Mucosa of descending colon (tissue), 3 donors: ENCODE data around the gene ARHGEF28. TPM values are rescaled to one million over a fixed set of nuclear protein-coding genes. Genes with fewer than 3 reads are reported as not detected.

Experiments used
- ATAC-seq: fragments of 200-7000 bp; cut with Tn5 transposase; one replicate; pipeline ENCODE4 v1.9.1; 2020; ENCODE audit warnings: mild to moderate bottlenecking, moderate library complexity
- DNase-seq, 3 donors: peaks; one replicate each; pipeline ENCODE4 v3.0.0-alpha.2; 2020
- H3K36me3 ChIP-seq: fragments of 200-600 bp; one replicate; pipeline ENCODE4 v1.8.0; 2021; ENCODE audit warnings: low read depth, mild to moderate bottlenecking
- H3K4me1 ChIP-seq: fragments of 200-600 bp; one replicate; pipeline ENCODE4 v1.8.0; 2021; ENCODE audit warnings: low read depth, mild to moderate bottlenecking
- H3K4me3 ChIP-seq: fragments of 200-600 bp; one replicate; pipeline ENCODE4 v1.8.0; 2021; ENCODE audit warnings: mild to moderate bottlenecking
- H3K9me3 ChIP-seq: fragments of 200-600 bp; one replicate; pipeline ENCODE4 v1.8.0; 2021; ENCODE audit warnings: mild to moderate bottlenecking
- CTCF ChIP-seq: fragments of 200-600 bp; IDR thresholded peaks from one replicate; pipeline ENCODE4 v1.8.0; 2022; ENCODE audit warnings: antibody characterized with exemption, mild to moderate bottlenecking
- intact Hi-C, 2 donors: fragments of 100-400 bp; cut with DNase I in 1 of 2; cut with micrococcal nuclease in 1 of 2; formaldehyde crosslinking; loops; one replicate each; pipeline versions ENCODE4 v1.11.0 to v1.11.1; 2022; cut with DNase I, micrococcal nuclease
- total RNA-seq, 3 donors: library from RNA; stranded (reverse); fragmentation: NEBNext Ultra II Directional in 2 of 3; extraction: Animal tissue kit (Norgen Biotek cat#: 25700) in 2 of 3; gene quantifications; one replicate each; pipeline versions ENCODE4 v1.2.1 to v1.2.4, GENCODE V29; 2021 to 2023
- donor health status: DM: no; HTN: no; CAD: no; lungs with moderate emphysema.
- donor health status: DM: no; HTN: no; CAD: no.
- donor health status: DM: no; HTN: yes; CAD: no.

ARHGEF28 gene
- total RNA-seq, 3 donors from 2014 or later: 5.4 to 21.7 (median 11.6) TPM

- intact Hi-C loops: no loop called here
- no peak for DNase-seq
- Histone ChIP-seq H3K9me3 (no peaks in the 10 kb centered on the region), H3K36me3 (no peaks in the 10 kb centered on the region), H3K4me3 (no peak overlapping the region), H3K4me1 (no peaks in the 10 kb centered on the region)
- ATAC-seq: no peak
- no peak for TF ChIP-seq CTCF
These were observed 76.5 kb downstream of the ARHGEF28 start for GRCh38 chr5:73702534-73702933.

GRCh38 chr5:73702951-73703350, 77.0 kb downstream of the ARHGEF28 start:
- no peak for TF ChIP-seq CTCF
- Histone ChIP-seq H3K9me3 (no peaks in the 10 kb centered on the region), H3K36me3 (no peaks in the 10 kb centered on the region), H3K4me3 (no peak overlapping the region), H3K4me1 (no peaks in the 10 kb centered on the region)
- intact Hi-C loops: no loop called here
- DNase-seq (no peak), ATAC-seq (no peak)

GRCh38 chr5:73705364-73705763, 79.4 kb downstream of the ARHGEF28 start:
- H3K4me1 ChIP-seq: no peaks in the 10 kb centered on the region
- TF ChIP-seq CTCF: no peak
- no peak overlapping the region for H3K4me3 ChIP-seq
- intact Hi-C loops: no loop called here
- H3K36me3 ChIP-seq: no peaks in the 10 kb centered on the region
- no peak for DNase-seq
- H3K9me3 ChIP-seq: no peaks in the 10 kb centered on the region
- no peak for ATAC-seq

GRCh38 chr5:73706963-73707362, 81.0 kb downstream of the ARHGEF28 start:
- intact Hi-C loops: no loop called here
- no peak overlapping the region for H3K4me3 ChIP-seq
- no peak for DNase-seq
- H3K9me3 ChIP-seq: no peaks in the 10 kb centered on the region
- no peak for TF ChIP-seq CTCF
- no peak for ATAC-seq
- no peaks in the 10 kb centered on the region for H3K4me1 ChIP-seq
- no peaks in the 10 kb centered on the region for H3K36me3 ChIP-seq

GRCh38 chr5:73709536-73710129, 83.6 kb downstream of the ARHGEF28 start:
- no peak for TF ChIP-seq CTCF
- intact Hi-C loops: no loop called here
- H3K4me1 ChIP-seq: no peaks in the 10 kb centered on the region
- H3K9me3 ChIP-seq: no peaks in the 10 kb centered on the region
- H3K4me3 ChIP-seq: no peak overlapping the region
- H3K36me3 ChIP-seq: no peaks in the 10 kb centered on the region
- ATAC-seq: no peak
- DNase-seq: no peak

GRCh38 chr5:73716284-73716808, 90.3 kb downstream of the ARHGEF28 start:
- Histone ChIP-seq H3K36me3 (no peaks in the 10 kb centered on the region), H3K4me3 (no peak overlapping the region), H3K4me1 (no peaks in the 10 kb centered on the region), H3K9me3 (no peaks in the 10 kb centered on the region)
- intact Hi-C loops: no loop called here
- ATAC-seq (no peak), DNase-seq (no peak)
- no peak for TF ChIP-seq CTCF
